Stimulated activated naive CD4-positive, alpha-beta T cell (primary cell): ENCODE results near the gene MCC.
"Not testable (repeated sequence)": the region's sequence is repeated elsewhere in the genome, so short reads cannot be mapped to it uniquely, and the experiment has no call there.

Experiments
- DNase-seq, 6 experiments: peaks; one replicate each; lab custom pipeline; 2025; lab: John Stamatoyannopoulos, UW

The MCC gene

GRCh38 chr5:113490317-113490716, 2.1 kb upstream of the MCC start:
- DNase-seq, result no peak

- DNase-seq, result no peak
Measured at GRCh38 chr5:113489299-113489698, 1.0 kb upstream of the MCC start.

- DNase-seq, result no peak
Measured at GRCh38 chr5:113488645-113489184, 462 bp upstream of the MCC start.

- DNase-seq, result no peak
Measured at GRCh38 chr5:113487416-113487780, 855 bp downstream of the MCC start.

GRCh38 chr5:113480243-113480642, 8.0 kb downstream of the MCC start:
- no peak for DNase-seq

DNA sequence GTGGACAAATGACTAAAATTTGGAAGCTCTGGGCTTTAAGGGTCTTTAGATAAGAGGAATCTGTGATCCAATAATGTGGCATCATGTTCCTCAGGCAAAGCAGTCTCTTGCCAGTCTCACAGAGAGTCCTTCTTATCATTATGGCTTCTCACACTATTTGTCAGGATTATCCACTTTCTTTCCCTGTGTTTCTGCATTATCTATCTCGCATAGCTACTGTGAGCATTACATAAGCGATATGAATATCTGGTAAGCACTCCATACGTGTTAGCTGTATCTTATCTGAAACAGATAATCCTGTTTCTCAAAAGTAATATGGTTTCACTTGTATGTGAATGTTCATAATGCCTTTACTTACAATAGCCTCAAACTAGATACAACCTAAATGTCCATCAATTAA, 9.6 kb downstream of the MCC start:
- no peak for DNase-seq

DNA sequence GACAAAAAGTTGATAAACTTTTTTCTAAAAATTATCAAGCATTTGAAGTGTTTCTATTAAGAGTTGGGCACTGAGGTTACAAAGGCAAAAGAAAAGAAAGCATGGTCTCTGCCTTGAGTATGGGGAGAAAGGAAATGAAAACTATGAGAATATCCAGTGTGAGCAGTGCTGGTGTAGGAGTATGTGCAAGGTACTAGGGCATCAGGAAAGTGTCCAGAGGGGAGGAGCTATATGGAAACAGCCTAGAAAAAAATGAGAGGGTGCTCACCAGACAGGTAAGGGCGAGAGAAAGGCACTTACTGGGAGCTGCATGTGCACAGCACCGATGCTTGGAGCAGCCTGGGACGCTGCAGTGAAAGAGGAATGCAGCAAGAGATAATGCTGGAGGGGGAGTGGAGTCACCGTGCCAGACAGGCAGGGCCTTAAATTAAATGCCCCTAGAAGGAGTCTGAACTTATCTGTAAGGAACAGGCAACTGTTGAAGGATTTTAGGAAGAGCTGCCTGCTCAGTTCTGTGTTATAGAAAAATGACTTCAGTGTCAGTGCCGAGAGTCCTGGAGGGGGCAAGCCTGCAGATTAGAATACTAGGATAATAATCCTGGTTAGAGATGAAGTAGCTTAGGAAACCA, 14.0 kb downstream of the MCC start:
- no peak for DNase-seq

- no peak for DNase-seq
Measured at GRCh38 chr5:113463032-113463431, 25.2 kb downstream of the MCC start.

DNA sequence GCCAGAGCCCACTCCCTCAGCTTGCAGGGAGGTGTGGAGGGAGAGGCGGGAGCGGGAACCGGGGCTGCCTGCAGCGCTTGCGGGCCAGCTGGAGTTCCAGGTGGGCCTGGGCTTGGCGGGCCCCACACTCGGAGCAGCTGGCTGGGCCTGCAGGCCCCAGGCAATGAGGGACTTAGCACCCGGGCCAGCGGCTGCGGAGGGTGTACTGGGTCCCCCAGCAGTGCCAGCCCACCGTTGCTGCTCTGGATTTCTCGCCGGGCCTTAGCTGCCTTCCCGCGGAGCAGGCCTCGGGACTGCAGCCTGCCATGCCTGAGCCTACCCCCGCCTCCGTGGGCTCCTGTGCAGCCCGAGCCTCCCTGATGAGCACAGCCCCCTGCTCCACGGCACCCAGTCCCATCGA, 31.1 kb downstream of the MCC start:
- not testable (repeated sequence) for DNase-seq

DNA sequence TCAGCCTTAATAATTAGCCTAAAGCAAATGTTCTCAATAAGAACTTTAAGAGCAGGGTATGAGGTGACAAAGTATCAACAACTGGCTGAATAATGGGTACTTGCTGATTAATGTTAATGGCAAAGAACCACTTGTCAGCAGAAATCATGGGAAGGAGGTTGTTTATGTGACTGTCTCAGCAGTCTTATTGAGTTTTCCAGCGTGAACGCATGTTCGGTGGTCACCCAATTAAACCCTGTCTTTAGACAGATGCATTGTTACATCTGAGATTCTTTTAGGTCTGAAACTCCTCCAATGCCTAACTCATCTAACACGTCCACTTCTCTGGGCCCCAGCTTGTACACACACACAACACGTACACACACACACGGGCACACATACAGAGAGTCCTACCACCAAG, 35.3 kb downstream of the MCC start:
- no peak for DNase-seq

DNA sequence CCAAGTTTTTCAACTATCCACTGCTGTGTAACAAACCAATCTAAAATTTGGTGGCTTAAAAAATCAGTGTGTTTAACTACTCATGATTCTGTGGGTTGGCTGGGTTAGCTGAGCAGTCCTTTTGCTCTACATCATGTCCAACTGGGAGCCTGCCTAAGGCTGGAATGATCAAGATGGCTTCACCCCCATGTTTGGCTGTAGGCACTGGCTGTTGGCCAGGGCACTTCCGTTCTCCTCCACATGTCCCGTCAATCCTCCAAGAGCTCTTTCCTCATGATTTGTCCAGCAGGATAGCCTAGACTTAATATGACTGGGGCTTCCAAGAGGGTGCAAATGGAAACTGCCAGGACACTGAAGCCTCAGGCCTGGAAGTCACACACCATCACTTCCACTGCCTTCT, 36.5 kb downstream of the MCC start:
- no peak for DNase-seq

- no peak for DNase-seq
Measured at GRCh38 chr5:113450929-113451328, 37.3 kb downstream of the MCC start.

DNA sequence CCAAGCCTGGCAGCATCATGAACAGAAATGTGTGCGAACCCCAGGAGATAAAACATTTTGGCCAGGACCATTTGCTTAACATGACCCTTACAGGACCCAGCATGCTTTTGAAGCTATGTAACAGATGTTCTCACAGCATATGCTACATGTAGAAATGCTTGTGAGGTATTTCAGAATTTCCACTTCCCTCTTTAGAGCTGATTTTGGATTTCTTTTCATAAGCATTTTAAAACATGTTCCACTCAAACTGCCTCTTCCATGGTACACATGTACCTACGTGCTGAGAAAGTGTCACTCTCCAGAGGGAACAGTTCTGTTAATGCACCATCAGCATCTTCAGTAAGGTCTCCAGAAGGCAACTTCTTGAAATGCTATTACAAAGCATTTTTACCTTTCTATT, 37.8 kb downstream of the MCC start:
- DNase-seq, result no peak

DNA sequence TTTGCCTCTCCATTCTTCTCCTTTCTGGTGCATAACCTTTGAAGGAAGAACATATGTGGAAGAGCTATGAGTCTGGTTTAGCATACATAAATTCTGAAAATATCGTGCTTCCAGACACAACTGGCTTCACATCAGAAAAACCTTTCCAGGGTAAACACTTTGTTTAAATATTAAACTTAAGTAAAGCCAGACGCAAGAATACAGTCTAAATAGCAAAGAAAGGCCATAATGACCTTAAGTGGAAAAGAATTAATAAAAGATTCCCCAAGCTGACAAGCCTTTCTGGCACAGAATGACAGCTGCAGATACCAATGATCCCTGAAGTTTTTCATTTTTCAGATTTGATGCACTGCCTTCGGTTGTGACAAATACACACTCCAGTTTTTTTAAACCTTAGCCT, 40.0 kb downstream of the MCC start:
- DNase-seq, result no peak

- DNase-seq, result no peak
Measured at GRCh38 chr5:113447498-113448050, 40.7 kb downstream of the MCC start.

DNA sequence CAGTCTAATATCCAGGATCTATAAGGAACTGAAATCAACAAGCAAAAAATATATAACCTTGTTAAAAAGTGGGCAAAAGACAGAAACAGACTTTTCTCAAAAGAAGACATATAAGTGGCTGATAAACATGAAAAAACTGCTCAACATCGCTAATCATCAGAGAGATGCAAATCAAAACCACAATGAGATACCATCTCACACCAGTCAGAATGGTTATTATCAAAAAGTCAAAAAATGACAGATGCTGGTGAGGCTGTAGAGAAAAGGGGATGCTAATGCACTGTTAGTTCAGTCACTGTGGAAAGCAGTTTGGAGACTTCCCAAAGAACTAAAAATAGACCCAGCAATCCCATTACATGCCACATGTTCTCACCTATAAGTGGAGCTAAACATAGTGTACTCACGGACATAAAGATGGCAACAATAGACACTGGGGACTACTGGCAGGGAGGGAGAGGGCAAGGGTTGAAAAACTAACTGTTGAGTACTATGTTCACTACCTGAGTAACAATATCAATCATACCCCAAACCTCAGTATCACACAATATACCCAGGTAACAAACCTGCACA, 41.8 kb downstream of the MCC start:
- DNase-seq, result no peak

DNA sequence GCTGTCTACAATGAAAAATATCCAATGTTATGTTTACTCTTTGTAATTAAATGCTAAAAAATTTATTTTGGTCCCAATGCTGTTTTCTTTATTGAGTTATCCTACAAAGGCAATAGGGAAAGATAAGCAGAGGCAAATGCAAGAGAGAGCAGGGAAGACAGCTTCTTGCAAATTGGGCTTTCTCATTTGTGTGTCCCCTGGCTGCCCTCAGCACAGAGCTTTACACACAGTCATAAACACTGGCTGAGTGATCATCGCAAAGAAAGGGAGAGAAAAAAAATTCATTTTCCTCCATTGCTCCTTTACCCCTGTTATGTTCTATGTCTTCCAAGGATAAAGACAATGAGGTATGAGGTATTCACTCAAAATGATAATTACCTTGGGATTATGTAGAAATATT, 51.1 kb downstream of the MCC start:
- DNase-seq, result no peak

- no peak for DNase-seq
Measured at GRCh38 chr5:113435575-113435974, 52.7 kb downstream of the MCC start.

DNA sequence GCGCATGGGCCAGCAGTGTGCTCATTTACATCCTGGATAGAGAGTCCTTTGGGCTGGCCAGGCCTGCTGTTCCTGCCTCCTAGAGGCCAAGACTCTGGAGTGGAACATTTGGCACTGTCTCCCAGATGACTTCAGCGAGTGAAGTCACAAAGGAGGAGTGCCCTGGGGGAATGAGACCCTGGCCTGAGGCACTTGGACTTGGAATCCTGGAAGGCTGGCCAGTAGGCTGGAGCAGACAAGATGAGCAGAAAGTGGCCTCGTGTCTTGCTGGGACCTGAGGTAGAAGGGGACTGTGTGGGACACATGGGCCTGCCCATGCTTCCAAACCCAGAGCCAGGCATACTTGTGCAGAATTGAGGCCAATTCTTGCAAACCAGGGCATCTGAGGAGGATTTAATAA, 53.4 kb downstream of the MCC start, which contains the start of gene TSSK1B:
TSS of gene TSSK1B (minus strand) at position 101 of the 400 bp plus-strand sequence. CDS start 150 bp downstream, outside the sequence.
- no peak for DNase-seq

- no peak for DNase-seq
Measured at GRCh38 chr5:113433862-113434612, 54.2 kb downstream of the MCC start.

- no peak for DNase-seq
Measured at GRCh38 chr5:113433071-113433470, 55.2 kb downstream of the MCC start.

DNA sequence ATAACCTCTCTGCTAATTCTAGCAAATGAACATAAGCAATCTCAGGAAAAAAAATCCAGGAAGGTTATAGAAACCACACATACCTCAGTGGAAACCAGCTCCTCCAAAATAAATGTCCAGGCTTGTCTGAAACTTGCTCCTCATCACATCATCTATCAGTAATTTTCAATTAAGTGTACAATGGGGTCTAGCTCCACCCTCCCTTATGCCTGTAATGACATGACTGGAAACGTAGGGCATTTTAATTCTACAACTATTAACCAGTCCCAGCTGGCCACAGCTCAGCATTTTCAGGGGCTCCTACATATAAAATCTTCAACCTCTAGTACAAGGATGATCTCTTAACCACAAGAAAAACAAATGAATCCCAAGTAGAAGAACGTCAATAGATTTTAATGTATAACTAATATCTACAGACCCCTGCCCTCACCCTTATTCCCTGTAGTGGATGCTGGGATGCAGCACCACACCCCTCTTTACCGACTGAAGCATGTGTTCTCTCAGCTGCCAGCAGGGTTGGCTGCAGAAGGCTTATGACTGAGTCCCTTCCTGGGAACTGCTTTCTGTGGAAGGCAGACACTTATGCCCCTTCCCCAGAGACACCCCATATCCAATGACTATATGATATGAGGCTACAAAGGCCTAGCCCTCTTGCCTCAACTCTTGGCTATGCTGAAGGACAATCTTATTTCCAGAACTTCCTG, 60.2 kb downstream of the MCC start:
- no peak for DNase-seq
